ENCODE data around the gene RPTOR. TPM values are rescaled to one million over a fixed set of nuclear protein-coding genes. Genes with fewer than 3 reads are reported as not detected.

Gene RPTOR
- polyA plus RNA-seq, 5 donors: 13.5 to 23.7 (median 15.7) TPM

- DNase-seq: no peak
These were observed 92.6 kb downstream of the RPTOR start for GRCh38 chr17:80637048-80637781.

GRCh38 chr17:80639658-80640057 lies 95.0 kb downstream of the RPTOR start:
- no peak for DNase-seq

- DNase-seq: no peak
These were observed 95.9 kb downstream of the RPTOR start for GRCh38 chr17:80640366-80641084.

GRCh38 chr17:80643326-80644099 lies 98.9 kb downstream of the RPTOR start:
- no peak for DNase-seq

GRCh38 chr17:80644536-80644935 lies 99.9 kb downstream of the RPTOR start:
- no peak for DNase-seq

- no peak for DNase-seq
These were observed 101.2 kb downstream of the RPTOR start for GRCh38 chr17:80645706-80646325.

GRCh38 chr17:80646328-80646727 lies 101.7 kb downstream of the RPTOR start:
- DNase-seq: no peak

- no peak for DNase-seq
These were observed 103.1 kb downstream of the RPTOR start for GRCh38 chr17:80647746-80648145.

- DNase-seq: no peak
These were observed 104.6 kb downstream of the RPTOR start for GRCh38 chr17:80649200-80649644.

GRCh38 chr17:80649672-80650330 lies 105.2 kb downstream of the RPTOR start:
- no peak for DNase-seq

- DNase-seq: no peak
These were observed 105.7 kb downstream of the RPTOR start for GRCh38 chr17:80650331-80650672.

GRCh38 chr17:80650751-80651518 lies 106.3 kb downstream of the RPTOR start:
- no peak for DNase-seq

GRCh38 chr17:80652756-80653330 lies 108.2 kb downstream of the RPTOR start:
- DNase-seq: no peak

GRCh38 chr17:80653856-80654255 lies 109.2 kb downstream of the RPTOR start:
- DNase-seq: no peak

- DNase-seq: no peak
These were observed 111.0 kb downstream of the RPTOR start for GRCh38 chr17:80655608-80656007.

- DNase-seq: no peak
These were observed 112.0 kb downstream of the RPTOR start for GRCh38 chr17:80656590-80656989.

- DNase-seq: no peak
These were observed 112.9 kb downstream of the RPTOR start for GRCh38 chr17:80657561-80657960.

- DNase-seq: no peak
These were observed 114.2 kb downstream of the RPTOR start for GRCh38 chr17:80658821-80659220.

GRCh38 chr17:80659651-80660050 lies 115.0 kb downstream of the RPTOR start:
- no peak for DNase-seq

- no peak for DNase-seq
These were observed 116.0 kb downstream of the RPTOR start for GRCh38 chr17:80660527-80661198.
